Measurements from ENCODE around the gene OOSP4B. TPM values are rescaled to one million over a fixed set of nuclear protein-coding genes. Genes with fewer than 3 reads are reported as not detected.

The OOSP4B gene
- not detected in 2 replicates for polyA plus RNA-seq (2011; rRNA removed)
- polyA plus RNA-seq (2012; cell fraction: cytosol; rRNA removed) = not detected in 2 replicates
- not detected in 2 replicates for polyA plus RNA-seq (2012; cell fraction: nucleus; rRNA removed)
- not detected in 3 replicates for polyA plus RNA-seq (2017; fragmentation: RNase III; extraction: RNeasy Plus Mini Kit Qiagen cat#74134 plus additional on column Dnase treatment)
- polyA minus RNA-seq (2011; rRNA and poly(A)+ RNA removed) = not detected in 2 replicates

DNA sequence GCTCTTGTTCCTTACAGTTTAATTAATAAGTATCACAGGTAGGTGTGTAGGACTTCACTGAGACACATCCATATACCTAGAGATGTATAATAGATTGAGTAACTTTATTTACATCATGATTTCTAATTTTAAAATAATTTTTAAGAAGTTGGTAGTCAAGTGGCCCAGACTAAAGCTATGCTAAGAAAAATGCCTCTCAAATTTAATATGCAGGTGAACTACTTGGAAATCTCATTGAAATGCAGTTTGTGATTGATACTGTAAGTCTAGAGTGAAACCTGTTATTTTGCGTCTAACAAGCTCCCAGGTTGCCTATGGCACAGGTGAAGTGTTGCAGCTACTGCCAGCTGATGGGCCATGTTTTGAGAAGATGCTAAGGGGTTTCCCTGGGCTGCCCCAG is at the start of gene OOSP4B:
Gene OOSP4B (plus strand): TSS at position 301 of the 400 bp plus-strand sequence.
- H3K9me3 ChIP-seq = no peaks in the 10 kb centered on the region
- ATAC-seq = no peak
- no peak for DNase-seq (ENCODE audit: low read depth in 1 of 2, low spot score in 1 of 2)
- no peak for FAIRE-seq
- no peak within 1 kb of the TSS for H3K4me2 ChIP-seq
- CTCF ChIA-PET = no interaction called here
- TF ChIP-seq RFX5 (IDR thresholded peaks at IDR 0.05) (no peak), CHD4 (IDR thresholded peaks at IDR 0.05; ENCODE audit: borderline replicate concordance) (no peak), HOXB13 (CRISPR knock-in tag; IDR thresholded peaks at IDR 0.05; ENCODE audit: low read depth) (no peak)
- no peak within 1 kb of the TSS for H3K4me3 ChIP-seq
- WGBS (ENCODE audit: missing lambda C conversion rate) = 5% methylated on average over 1 of the region's 1 CpG
- no peak within 1 kb of the TSS for H3K27ac ChIP-seq
- POLR2A ChIA-PET = no interaction called here
- H3K4me1 ChIP-seq = no peaks in the 10 kb centered on the region

DNA sequence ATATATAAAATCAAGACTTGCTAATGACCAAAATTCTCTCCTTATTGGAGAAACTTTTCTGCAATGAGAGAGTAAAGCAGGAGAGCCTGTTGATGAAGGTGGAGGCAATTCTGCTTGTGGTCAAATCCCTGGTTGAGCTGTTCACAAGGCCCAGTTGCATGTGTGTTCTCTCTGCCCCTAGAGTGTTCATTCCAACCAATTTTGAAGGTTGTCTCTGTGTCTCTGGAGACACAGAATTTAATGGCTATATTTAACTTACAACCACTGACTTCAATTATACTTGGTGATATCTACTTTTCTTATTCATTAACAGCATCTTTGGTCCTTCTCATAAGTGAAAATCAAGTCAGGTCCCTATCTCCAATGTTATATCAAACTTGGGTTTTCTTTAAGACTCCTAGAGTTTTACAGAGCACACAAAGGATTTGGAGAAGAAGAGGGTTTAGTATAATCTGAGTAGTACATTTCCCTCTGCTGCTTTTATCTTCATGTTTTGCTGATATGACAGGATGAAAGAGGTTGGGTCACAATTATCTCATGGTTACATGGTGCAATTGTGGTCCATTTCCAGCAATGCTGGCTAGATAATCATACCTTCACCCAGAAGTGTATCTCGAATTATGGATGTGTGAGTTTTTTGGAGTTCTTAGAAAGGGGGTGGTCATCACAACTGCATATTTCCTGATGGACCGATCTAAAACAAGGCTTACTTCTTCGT is 49.1 kb upstream of the OOSP4B start:
- FAIRE-seq = no peak
- no peaks in the 10 kb centered on the region for H3K9me3 ChIP-seq
- ATAC-seq = no peak

GRCh38 chr11:59968395-59968783 is 48.6 kb upstream of the OOSP4B start:
- Histone ChIP-seq H3K9me3 (no peaks in the 10 kb centered on the region), H3K4me3 (no peak overlapping the region), H3K4me1 (no peaks in the 10 kb centered on the region), H3K27ac (no peak overlapping the region), H3K4me2 (no peak overlapping the region)
- DNase-seq (ENCODE audit: low read depth in 1 of 2, low spot score in 1 of 2) (no peak), ATAC-seq (no peak), FAIRE-seq (no peak)
- WGBS (ENCODE audit: missing lambda C conversion rate) = 0% methylated on average over 1 of the region's 1 CpG
- POLR2A ChIA-PET = no interaction called here
- no peak for TF ChIP-seq CBX8 (IDR thresholded peaks at IDR 0.05)
- CTCF ChIA-PET = no interaction called here

More for the DNA sequence above, 49.1 kb upstream of the OOSP4B start:
- TF ChIP-seq BHLHE40 (IDR thresholded peaks at IDR 0.05; ENCODE audit: low read depth, low read length) = no peak
- TF ChIP-seq HOXA7 (CRISPR knock-in tag; IDR thresholded peaks at IDR 0.05) = no peak
- no peak for TF ChIP-seq NFE2L2 (conservative IDR thresholded peaks at IDR 0.05; ENCODE audit: low read length)
- TF ChIP-seq HES2 (IDR thresholded peaks at IDR 0.05) = no peak
- TF ChIP-seq MYC (IDR thresholded peaks at IDR 0.05; ENCODE audit: borderline replicate concordance, low read length) = no peak
- TF ChIP-seq POLR2A (IDR thresholded peaks at IDR 0.05; ENCODE audit: low read length) = no peak
- no peak for TF ChIP-seq TP53 (CRISPR knock-in tag; IDR thresholded peaks at IDR 0.05)
- no peak for TF ChIP-seq HEYL (CRISPR knock-in tag; IDR thresholded peaks at IDR 0.05)
- no peak for TF ChIP-seq KDM5A (IDR thresholded peaks at IDR 0.05)
- TF ChIP-seq, protein P1, sequence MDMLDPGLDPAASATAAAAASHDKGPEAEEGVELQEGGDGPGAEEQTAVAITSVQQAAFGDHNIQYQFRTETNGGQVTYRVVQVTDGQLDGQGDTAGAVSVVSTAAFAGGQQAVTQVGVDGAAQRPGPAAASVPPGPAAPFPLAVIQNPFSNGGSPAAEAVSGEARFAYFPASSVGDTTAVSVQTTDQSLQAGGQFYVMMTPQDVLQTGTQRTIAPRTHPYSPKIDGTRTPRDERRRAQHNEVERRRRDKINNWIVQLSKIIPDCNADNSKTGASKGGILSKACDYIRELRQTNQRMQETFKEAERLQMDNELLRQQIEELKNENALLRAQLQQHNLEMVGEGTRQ (IDR thresholded peaks at IDR 0.05) = no peak
- TF ChIP-seq, protein P2, sequence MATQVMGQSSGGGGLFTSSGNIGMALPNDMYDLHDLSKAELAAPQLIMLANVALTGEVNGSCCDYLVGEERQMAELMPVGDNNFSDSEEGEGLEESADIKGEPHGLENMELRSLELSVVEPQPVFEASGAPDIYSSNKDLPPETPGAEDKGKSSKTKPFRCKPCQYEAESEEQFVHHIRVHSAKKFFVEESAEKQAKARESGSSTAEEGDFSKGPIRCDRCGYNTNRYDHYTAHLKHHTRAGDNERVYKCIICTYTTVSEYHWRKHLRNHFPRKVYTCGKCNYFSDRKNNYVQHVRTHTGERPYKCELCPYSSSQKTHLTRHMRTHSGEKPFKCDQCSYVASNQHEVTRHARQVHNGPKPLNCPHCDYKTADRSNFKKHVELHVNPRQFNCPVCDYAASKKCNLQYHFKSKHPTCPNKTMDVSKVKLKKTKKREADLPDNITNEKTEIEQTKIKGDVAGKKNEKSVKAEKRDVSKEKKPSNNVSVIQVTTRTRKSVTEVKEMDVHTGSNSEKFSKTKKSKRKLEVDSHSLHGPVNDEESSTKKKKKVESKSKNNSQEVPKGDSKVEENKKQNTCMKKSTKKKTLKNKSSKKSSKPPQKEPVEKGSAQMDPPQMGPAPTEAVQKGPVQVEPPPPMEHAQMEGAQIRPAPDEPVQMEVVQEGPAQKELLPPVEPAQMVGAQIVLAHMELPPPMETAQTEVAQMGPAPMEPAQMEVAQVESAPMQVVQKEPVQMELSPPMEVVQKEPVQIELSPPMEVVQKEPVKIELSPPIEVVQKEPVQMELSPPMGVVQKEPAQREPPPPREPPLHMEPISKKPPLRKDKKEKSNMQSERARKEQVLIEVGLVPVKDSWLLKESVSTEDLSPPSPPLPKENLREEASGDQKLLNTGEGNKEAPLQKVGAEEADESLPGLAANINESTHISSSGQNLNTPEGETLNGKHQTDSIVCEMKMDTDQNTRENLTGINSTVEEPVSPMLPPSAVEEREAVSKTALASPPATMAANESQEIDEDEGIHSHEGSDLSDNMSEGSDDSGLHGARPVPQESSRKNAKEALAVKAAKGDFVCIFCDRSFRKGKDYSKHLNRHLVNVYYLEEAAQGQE (IDR thresholded peaks at IDR 0.05) = no peak
- TF ChIP-seq, protein P3, sequence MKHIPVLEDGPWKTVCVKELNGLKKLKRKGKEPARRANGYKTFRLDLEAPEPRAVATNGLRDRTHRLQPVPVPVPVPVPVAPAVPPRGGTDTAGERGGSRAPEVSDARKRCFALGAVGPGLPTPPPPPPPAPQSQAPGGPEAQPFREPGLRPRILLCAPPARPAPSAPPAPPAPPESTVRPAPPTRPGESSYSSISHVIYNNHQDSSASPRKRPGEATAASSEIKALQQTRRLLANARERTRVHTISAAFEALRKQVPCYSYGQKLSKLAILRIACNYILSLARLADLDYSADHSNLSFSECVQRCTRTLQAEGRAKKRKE (CRISPR knock-in tag; IDR thresholded peaks at IDR 0.05; ENCODE audit: low read depth) = no peak
- no peak for TF ChIP-seq EHF (CRISPR knock-in tag; IDR thresholded peaks at IDR 0.05)
- TF ChIP-seq GATA3 (IDR thresholded peaks at IDR 0.05; ENCODE audit: borderline replicate concordance) = no peak
- no peak for TF ChIP-seq EHMT2 (IDR thresholded peaks at IDR 0.05; ENCODE audit: low read depth)
- 1% methylated on average over 3 of the region's 3 CpGs for WGBS (ENCODE audit: missing lambda C conversion rate)
- H3K4me3 ChIP-seq = no peak overlapping the region
- DNase-seq (ENCODE audit: low read depth in 1 of 2, low spot score in 1 of 2) = no peak
- ChIA-PET POLR2A (no interaction called here), CTCF (no interaction called here)
- no peak overlapping the region for H3K4me2 ChIP-seq
- no peaks in the 10 kb centered on the region for H3K4me1 ChIP-seq
- no peak overlapping the region for H3K27ac ChIP-seq
